ENCODE measurements around the gene MYMK.

DNA sequence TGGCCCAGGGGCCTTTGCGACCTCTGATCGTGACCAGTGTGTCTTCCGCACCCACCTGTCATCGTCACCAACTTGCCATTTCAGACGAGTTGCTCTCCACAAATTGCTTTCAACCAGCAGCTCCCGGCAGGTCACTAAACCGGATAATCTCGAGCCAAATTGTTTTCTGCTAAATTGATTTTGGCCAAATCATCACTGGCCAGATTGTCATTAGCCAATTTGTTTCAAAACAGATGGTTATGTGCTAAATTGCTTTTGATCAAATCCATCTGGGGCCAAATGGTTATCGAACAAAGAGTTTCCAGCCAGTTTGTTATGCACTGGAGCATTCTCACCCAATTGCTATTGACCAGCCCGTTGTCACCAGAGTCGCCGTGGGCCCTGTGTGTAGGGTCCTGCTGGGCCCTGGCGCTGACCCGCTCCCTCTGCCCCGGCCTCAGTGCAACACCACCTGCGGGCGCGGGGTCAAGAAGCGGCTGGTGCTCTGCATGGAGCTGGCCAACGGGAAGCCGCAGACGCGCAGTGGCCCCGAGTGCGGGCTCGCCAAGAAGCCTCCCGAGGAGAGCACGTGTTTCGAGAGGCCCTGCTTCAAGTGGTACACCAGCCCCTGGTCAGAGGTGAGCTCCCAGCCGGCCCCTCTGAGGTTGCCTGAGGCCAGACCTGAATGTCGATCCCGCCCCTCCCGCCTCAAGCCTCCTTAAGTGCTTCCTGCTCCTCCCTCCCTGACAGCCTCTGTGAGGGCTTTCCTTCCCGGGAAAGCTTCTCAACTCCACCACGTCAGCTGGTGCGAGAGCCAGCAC is 45.3 kb upstream of the MYMK start:
- TF ChIP-seq CTCF (IDR thresholded peaks at IDR 0.05 in 4 of 5, conservative IDR thresholded peaks at IDR 0.05 in 1 of 5) = no peak
- TF ChIP-seq POLR2A (IDR thresholded peaks at IDR 0.05) = no peak
